SU-DHL-6 (cell line): ENCODE results near the gene ADNP.

ENCODE experiments used
- H2AFZ ChIP-seq: fragments of 200-600 bp; sonication (generic); 2 replicates; pipeline ENCODE4 v1.6.1; 2014; ENCODE audit warnings: low read depth, mild to moderate bottlenecking, moderate library complexity, mixed read lengths, antibody characterized with exemption, low read length; ENCODE audit not compliant: severe bottlenecking
- H3F3A ChIP-seq: fragments of 200-600 bp; shearing (Covaris generic); 2 replicates; pipeline ENCODE4 v1.6.0; 2016; ENCODE audit warnings: antibody characterized with exemption, mild to moderate bottlenecking; ENCODE audit not compliant: insufficient read depth
- H3K27ac ChIP-seq: fragments of 200-600 bp; sonication (generic); 2 replicates; pipeline ENCODE4 v1.5.1; 2016; ENCODE audit warnings: low read depth, mild to moderate bottlenecking, low read length, moderate library complexity, mixed read lengths
- H3K27me3 ChIP-seq: fragments of 200-600 bp; sonication (generic), shearing (Covaris generic); 2 replicates; pipeline ENCODE4 v1.6.0; 2014; ENCODE audit warnings: mild to moderate bottlenecking, low read length
- H3K36me3 ChIP-seq: fragments of 200-600 bp; sonication (generic); 2 replicates; pipeline ENCODE4 v1.6.1; 2014; ENCODE audit warnings: mild to moderate bottlenecking, low read length, mixed read lengths
- H3K4me2 ChIP-seq: fragments of 300-600, 200-600 bp; shearing (Covaris generic), sonication (generic); 2 replicates; pipeline ENCODE4 v1.6.0; 2014; ENCODE audit warnings: low read length, low read depth, mild to moderate bottlenecking; ENCODE audit not compliant: poor library complexity, severe bottlenecking
- H3K4me3 ChIP-seq: fragments of 200-600 bp; sonication (generic); 2 replicates; pipeline ENCODE4 v1.5.1; 2014; ENCODE audit warnings: antibody characterized with exemption, low read length, mild to moderate bottlenecking, mixed read lengths; ENCODE audit not compliant: insufficient read depth, poor library complexity, severe bottlenecking
- H3K79me2 ChIP-seq: fragments of 200-600 bp; sonication (generic); 2 replicates; pipeline ENCODE4 v1.6.1; 2014; ENCODE audit warnings: mild to moderate bottlenecking, low read length, moderate library complexity; ENCODE audit not compliant: insufficient read depth
- H3K9ac ChIP-seq: fragments of 200-600 bp; sonication (generic); 2 replicates; pipeline ENCODE4 v1.7.0; 2014; ENCODE audit warnings: mild to moderate bottlenecking, low read length
- H3K9me2 ChIP-seq: fragments of 200-600 bp; sonication (generic); replicated peaks from 2 replicates; pipeline ENCODE4 v1.6.1; 2014; ENCODE audit warnings: low read length; ENCODE audit not compliant: insufficient read depth
- H3K9me3 ChIP-seq: fragments of 200-600 bp; sonication (generic); 2 replicates; pipeline ENCODE4 v1.6.1; 2014; ENCODE audit warnings: low read length, mixed read lengths; ENCODE audit not compliant: insufficient read depth
- H4K20me1 ChIP-seq: fragments of 200-600 bp; sonication (generic); 2 replicates; pipeline ENCODE4 v1.6.1; 2014; ENCODE audit warnings: low read depth, mild to moderate bottlenecking, antibody characterized with exemption, low read length, moderate library complexity, mixed read lengths
- CTCF ChIP-seq: fragments of 200-600 bp; sonication (generic); IDR thresholded peaks from one replicate; pipeline ENCODE4 v1.5.1; 2017; ENCODE audit warnings: antibody characterized with exemption, mild to moderate bottlenecking, low read length, moderate library complexity; ENCODE audit not compliant: insufficient read depth, poor library complexity, severe bottlenecking
- EZH2phosphoT487 ChIP-seq: fragments of 200-600 bp; sonication (generic), shearing (Covaris generic); conservative IDR thresholded peaks from 2 replicates; pipeline ENCODE4 v1.6.1; 2018; ENCODE audit warnings: mild to moderate bottlenecking, antibody characterized with exemption, low read length, moderate library complexity, mixed read lengths

The ADNP gene

DNA sequence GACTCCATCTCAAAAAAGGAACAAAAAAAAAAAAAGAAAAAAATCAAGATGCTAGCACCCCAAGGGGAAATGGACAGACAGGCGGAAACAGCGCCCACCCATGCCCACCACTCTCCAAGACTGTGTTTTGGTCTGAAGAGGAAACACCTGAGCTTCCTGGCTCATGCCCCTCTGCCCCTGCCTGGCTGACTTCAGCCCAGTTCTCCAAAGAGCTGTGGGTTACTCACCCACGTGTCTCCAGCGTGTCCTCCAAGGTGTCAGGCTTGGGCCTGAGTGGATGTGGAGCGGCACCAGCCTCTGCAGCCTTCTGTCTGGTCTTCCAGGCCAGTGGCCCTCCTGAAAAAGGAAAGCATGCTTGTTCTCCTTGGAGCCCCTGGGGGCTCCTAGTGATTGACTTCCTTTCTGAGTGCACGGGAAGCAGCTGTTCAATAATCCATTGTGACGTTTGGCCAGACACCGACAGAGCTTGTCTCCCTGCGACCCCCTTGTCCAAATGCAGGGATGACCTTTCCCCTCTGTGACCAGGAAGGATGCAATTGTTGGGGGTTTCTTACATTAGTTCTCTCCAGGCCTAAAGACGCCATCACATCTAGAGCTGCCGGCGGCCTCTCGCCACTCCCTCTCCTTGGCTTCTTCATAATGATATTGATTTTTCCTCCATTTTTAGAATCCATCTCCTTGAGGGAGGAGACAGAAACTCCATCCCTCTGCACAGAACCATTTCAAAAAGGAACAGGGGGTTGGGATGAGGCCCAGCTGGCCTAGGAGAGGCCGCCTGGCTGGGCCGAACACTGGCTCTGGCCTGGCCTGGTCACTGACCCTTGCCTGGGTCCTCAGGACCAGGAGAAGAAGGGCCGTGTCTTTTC lies 58.4 kb downstream of the ADNP start:
- Histone ChIP-seq H2AFZ (no peak overlapping the region), H3K9ac (no peak overlapping the region), H3K4me2 (no peak overlapping the region), H3K27ac (no peak overlapping the region), H4K20me1 (no peaks in the 10 kb centered on the region; the same call in 1 of the 2 replicates), H3K9me2 (no peaks in the 10 kb centered on the region), H3K36me3 (peaks cover 3% of the 10 kb centered on the region; the same call in 1 of the 2 replicates), H3F3A (no peaks in the 10 kb centered on the region), H3K4me3 (no peak overlapping the region), H3K9me3 (no peaks in the 10 kb centered on the region), H3K79me2 (peaks cover 4% of the 10 kb centered on the region; the same call in 1 of the 2 replicates), H3K27me3 (no peaks in the 10 kb centered on the region)
- TF ChIP-seq EZH2phosphoT487, result no peak
- TF ChIP-seq CTCF, result no peak

DNA sequence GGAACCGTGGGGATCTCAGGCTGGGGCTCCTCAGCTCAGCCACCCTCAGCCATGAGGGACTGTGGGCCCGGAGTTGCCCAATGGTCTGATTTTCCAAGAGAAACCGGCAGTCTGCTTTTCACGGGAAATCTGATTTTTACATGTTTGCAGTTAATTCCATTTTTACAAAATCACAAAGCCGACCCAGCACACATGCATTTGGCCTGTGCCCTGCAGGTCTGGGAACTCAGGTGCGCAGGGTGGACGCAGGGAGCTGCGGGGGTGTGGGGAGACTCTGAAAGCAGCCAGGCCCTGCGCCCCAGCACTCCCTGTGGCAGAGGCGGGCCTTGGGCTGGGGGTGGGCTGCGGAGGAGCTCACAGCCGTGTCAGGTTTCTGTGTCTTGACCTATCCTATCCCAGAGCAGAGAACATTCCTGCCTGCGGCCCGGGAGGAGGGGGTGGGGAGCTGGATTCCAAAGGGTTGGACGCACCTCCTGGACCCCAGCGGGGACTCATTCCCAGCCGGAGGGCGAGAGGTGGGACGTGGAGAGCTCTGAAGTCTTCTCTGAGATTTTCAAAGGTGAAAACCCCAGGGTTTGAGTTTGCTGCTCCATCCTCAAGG lies 60.6 kb downstream of the ADNP start:
- no peak overlapping the region for H3K9ac ChIP-seq
- H3K9me3 ChIP-seq, result no peaks in the 10 kb centered on the region
- H3K4me2 ChIP-seq, result no peak overlapping the region
- H3K9me2 ChIP-seq, result no peaks in the 10 kb centered on the region
- TF ChIP-seq EZH2phosphoT487, result no peak
- TF ChIP-seq CTCF, result no peak
- H4K20me1 ChIP-seq, result no peaks in the 10 kb centered on the region; the same call in 1 of the 2 replicates
- H3K27ac ChIP-seq, result no peak overlapping the region
- no peak overlapping the region for H2AFZ ChIP-seq
- no peaks in the 10 kb centered on the region for H3K27me3 ChIP-seq
- no peak overlapping the region for H3K4me3 ChIP-seq
- H3K79me2 ChIP-seq, result peaks cover 19% of the 10 kb centered on the region
- no peaks in the 10 kb centered on the region for H3F3A ChIP-seq
- H3K36me3 ChIP-seq, result no peaks in the 10 kb centered on the region

GRCh38 chr20:50868509-50869495 lies 62.4 kb downstream of the ADNP start:
- Histone ChIP-seq H3K27me3 (no peaks in the 10 kb centered on the region), H3K79me2 (peaks cover 27% of the 10 kb centered on the region), H3F3A (no peaks in the 10 kb centered on the region), H3K36me3 (no peaks in the 10 kb centered on the region; the same call in 1 of the 2 replicates), H3K27ac (no peak overlapping the region), H2AFZ (no peak overlapping the region), H3K4me2 (no peak overlapping the region), H4K20me1 (no peaks in the 10 kb centered on the region; the same call in 1 of the 2 replicates), H3K9ac (no peak overlapping the region), H3K4me3 (no peak overlapping the region), H3K9me2 (no peaks in the 10 kb centered on the region), H3K9me3 (no peaks in the 10 kb centered on the region)
- no peak for TF ChIP-seq CTCF
- TF ChIP-seq EZH2phosphoT487, result no peak
